Left kidney (tissue), 8 donors: ENCODE results near the gene CMTM1. TPM values are rescaled to one million over a fixed set of nuclear protein-coding genes. Genes with fewer than 3 reads are reported as not detected.

Source experiments
- DNase-seq: peaks from one replicate; pipeline ENCODE4 v3.0.0-alpha.2; 2013
- long read RNA-seq, 8 donors: transcript quantifications; one replicate each; lab custom pipeline, GENCODE V29; 2026
- polyA plus RNA-seq: library from polyadenylated mRNA; unstranded; fragments of 120-200 nt; gene quantifications from one replicate; pipeline ENCODE4 v1.2.1, GENCODE V29; 2013; ENCODE audit not compliant: insufficient read length

Gene CMTM1, protein sequence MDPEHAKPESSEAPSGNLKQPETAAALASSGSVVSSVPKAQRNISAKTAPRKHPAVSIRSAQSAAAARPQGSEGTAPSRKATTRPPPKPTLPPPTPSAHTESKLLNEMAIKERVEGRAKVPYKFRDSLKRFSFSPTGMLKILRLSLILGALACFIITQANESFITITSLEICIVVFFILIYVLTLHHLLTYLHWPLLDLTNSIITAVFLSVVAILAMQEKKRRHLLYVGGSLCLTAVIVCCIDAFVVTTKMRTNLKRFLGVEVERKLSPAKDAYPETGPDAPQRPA
- polyA plus RNA-seq: 7.0 TPM
- long read RNA-seq, donor 1: 0 reads
- long read RNA-seq, donor 2: 0 reads
- long read RNA-seq, donor 3: 0 reads
- long read RNA-seq, donor 4: 0 reads
- long read RNA-seq, donor 5: 0 reads
- long read RNA-seq, donor 6: 0 reads
- long read RNA-seq, donor 7: 0 reads
- long read RNA-seq, donor 8: 0 reads

- no peak for DNase-seq
These were observed at the start of gene CMTM1 for GRCh38 chr16:66566051-66566901. Gene CMTM1, plus strand, starts transcription at chr16:66566439. Its CDS starts 75 bp downstream, at chr16:66566514.

DNA sequence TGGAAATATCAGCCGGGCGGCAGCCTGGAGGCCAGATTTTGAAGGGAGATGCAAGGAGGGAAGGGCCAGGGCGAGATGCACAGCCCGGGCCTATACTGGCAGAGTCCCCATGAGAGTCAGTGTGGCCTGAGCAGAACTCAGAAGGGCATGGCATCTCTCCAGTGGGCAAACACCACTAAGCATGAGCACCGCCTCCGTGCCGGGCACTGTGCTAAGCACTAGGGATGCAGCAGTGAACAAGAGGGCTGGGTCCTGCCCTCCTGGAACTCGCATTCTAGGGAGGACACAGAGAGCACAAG lies 49.8 kb upstream of the CMTM1 start:
- no peak for DNase-seq

GRCh38 chr16:66516808-66517585 lies 49.2 kb upstream of the CMTM1 start:
- peak; percentile 73 for DNase-seq

GRCh38 chr16:66517586-66518263 lies 48.5 kb upstream of the CMTM1 start:
- DNase-seq: no peak

DNA sequence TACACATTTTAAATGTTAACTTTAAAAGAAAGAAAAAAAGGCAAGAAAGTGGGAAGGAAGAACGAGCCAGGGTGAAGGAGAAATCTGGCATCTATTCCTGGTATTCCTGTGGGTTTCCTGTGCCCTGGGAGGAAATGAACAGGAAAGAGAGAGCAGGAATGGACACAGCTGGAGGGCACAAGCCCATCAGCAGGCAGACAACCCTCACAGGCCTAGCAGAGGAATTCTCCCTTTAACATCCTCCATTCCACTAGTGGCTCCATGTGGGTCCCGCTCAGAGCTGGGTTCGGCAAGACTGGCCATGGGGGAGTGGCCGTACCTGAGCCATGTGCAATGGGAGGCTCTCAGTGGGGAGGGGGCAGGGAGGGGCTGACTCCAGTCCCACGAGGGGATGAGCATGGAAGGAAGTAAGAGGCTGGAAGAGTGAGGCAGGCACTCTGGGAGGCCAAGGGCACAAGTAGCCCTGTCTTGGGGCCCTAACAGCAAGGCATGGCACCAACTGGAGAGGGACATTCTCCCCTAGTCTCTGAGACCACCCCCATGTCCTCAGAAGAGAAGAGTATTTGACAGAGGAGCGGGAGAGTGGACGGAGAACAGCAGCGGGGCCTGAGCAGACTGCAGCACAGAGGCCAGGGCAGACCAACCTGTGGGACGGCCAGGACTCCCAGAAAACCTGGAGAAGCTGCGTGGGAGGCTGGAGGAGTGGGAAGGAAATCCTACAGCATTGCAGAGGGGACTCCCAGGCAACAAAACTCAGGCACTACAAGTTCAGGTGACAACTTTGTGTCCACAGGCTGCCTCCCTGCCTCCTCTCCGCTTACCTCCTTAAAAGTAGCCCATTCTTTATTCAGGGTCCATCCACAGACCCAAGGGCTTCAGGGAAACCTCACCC lies 46.5 kb upstream of the CMTM1 start:
- no peak for DNase-seq

DNA sequence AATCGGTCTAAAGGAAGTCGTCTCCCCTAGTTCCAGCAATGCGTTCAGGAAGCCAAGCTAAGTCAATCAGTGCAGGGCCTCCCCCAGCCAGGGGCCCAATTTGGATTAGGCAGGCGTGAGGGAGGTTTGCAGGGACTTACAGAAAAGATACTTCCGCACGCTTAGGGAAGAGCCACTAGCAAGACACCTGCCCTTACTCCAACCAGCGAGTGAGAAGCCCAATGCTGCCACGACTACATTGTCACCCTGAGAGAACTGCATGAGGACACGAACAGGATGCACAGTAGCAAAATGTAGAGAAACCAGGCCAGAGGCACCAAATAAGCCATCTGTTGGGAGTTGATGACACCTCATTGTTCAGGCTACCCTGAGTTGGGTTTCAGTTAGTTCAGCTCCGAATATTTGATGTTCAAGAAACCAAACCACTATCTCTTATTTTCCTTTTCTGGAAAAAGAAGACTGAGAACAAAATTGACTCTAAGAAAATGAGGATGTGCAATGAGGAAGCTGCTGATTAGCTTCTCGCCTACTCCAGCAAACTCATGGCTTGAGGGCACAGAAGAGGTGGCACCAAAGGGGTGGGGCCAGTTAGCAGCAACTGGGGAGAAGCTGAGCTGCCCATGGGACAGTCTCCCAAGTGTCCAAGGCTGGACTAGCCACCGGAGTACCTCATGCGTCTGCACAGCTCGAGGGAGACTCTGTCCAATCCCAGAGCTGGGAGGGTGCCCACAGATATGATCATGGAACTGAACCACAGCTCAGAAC lies 45.7 kb upstream of the CMTM1 start:
- DNase-seq: no peak

- DNase-seq: no peak
These were observed 45.0 kb upstream of the CMTM1 start for GRCh38 chr16:66521252-66521713.

DNA sequence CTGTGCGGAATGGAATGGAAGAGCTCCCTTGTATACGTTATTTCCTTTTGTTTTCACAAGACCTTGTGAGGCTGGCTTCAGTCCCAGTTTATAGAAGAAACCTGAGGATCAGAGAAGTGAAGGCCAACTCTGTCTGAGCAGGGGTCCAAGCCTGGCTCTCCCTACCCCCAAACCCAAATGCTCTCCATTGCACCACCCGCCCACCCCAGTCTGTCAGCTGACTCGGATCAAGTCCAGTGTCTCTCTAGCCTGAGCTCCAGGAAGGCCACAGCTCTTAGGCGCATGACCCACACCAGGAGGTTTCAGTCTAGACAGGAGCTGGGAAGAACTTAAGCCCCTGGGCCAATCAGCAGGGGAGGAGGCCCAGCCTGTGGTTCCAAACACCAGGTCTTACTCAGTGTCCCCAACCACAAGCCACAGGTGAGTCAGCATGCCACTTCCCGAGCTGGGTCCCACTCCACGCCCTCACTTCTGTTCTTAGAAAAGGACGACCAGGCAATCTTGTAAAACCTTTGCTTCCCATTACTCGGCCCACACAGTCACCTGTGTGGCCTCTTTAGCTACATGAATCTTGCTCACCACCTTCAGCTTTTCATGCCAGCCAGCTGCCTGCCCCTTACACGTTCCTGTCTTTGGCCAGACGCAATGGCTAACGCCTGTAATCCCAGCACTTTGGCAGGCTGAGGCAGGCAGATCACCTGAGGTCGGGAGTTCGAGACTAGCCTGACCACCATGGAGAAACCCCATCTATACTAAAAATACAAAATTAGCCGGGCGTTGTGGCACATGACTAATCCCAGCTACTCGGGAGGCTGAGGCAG lies 44.1 kb upstream of the CMTM1 start:
- DNase-seq: no peak

DNA sequence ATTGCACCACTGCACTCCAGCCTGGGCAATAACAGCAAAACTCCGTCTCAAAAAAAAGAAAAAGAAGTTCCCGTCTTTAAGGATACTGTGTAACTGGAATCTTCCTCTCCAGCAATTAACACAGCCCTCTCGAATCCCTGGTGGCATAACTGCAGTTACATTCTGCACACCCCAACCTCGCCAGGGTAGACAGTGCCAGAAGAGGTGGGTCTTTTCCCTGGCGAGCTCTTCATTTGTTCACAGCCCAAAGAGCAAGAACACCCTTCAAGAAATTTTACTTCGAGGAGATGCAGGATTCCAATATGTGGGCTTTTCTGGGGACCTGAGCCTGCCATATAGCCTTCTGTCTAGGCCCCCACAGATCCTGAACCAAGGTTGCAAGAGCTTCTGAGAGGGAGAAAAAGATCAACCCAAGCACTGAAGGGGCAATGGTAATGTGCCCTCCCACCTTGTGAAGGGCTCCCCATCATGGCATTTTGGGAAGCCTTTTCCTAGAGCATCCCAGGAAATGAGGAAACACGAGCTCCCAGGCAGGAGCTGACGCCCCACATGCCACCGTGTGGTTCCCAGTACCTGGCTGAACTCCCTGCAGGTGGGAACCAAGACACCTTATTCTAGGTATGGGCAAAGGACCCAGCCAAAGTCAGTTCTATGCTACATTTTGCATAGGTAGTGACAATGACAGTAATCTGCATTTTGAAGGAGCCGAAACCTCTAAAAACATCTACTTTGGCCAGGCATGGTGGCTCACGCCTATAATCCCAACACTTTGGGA lies 43.2 kb upstream of the CMTM1 start:
- no peak for DNase-seq

- no peak for DNase-seq
These were observed 42.3 kb upstream of the CMTM1 start for GRCh38 chr16:66523861-66524354.

GRCh38 chr16:66524601-66525164 lies 41.6 kb upstream of the CMTM1 start:
- no peak for DNase-seq

GRCh38 chr16:66525396-66526180 lies 40.7 kb upstream of the CMTM1 start:
- DNase-seq: no peak

GRCh38 chr16:66528294-66528693 lies 37.9 kb upstream of the CMTM1 start:
- no peak for DNase-seq

DNA sequence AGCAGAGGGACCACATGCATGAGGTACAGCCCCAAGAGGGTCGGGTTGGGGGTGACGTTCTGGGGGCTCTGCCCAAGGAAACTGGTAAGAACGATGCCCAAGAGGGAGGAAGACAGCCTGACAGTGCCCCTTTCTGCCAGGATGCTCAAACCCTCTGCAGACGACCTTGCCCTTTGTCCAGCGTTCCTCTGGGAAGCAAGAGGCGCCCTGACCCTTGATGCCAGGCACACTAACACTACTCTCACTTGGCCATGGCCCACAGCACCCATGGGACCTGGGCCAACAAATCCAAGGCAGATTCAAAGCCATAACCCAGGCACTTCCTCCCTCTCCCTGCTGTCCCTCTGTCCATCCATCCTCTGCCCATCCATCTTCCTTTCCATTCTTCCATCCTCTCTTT lies 36.8 kb upstream of the CMTM1 start:
- no peak for DNase-seq

GRCh38 chr16:66534376-66534799 lies 31.9 kb upstream of the CMTM1 start:
- DNase-seq: no peak

DNA sequence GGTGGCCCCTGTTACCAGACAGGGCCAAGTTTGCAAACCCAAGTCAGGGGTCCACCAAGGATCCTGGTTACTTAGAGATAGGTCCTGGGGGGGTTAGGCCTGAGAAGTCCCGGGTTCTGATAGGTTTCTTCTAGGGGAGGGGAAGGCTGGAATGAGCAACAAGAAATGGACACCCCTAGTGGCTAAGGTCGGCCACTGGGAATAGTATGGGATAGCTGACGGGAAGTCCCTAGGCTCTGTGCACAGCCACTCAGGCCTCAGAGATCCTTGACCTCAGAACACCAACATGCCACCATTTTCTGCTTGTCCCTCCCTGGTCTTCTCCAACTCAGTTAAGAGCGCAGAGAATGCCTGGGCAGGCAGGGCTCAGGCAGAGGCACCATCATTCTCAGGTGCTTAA lies 29.7 kb upstream of the CMTM1 start:
- DNase-seq: no peak

DNA sequence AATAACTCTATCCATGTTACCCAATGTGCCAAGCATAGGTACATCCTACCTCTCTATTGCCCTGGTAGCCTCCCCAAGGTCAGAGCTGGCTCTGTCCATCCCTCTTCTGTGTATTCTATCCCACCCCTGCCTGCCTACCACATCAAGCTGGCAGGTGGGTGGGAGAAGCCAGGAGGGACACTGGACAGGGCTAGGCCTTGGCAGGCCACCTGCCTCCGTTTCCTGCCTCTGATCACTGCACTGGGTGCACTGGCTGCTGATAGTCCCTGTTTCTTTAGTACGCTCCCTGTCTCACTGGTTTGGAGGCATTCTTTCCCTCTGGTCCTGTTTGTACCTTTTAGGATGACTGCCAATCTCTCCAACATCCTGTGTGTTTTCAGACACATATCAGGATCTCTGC lies 29.0 kb upstream of the CMTM1 start:
- no peak for DNase-seq
